IPS-NIHi7 (cell line): ENCODE measurements around the gene DSG2.

Experiments used
- DNase-seq: peaks from one replicate; pipeline ENCODE4 v3.0.0; 2012; ENCODE audit warnings: mixed read lengths; ENCODE audit errors: extremely low spot score

The DSG2 gene

GRCh38 chr18:31590570-31590969 lies 92.6 kb downstream of the DSG2 start:
- DNase-seq = no peak

DNA sequence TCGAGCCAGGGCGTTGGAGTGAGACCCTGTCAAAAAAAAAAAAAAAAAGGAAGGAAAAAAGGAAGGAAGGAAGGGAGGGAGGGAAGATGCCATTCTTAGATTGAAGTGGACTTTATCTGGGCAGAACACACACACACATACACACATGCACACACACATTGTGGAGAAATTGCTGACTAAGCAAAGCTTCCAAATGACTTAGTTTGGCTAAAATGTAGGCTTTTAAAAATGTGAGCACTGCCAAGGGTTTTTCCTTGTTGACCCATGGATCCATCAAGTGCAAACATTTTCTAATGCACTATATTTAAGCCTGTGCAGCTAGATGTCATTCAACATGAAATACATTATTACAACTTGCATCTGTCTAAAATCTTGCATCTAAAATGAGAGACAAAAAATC lies 93.1 kb downstream of the DSG2 start:
- no peak for DNase-seq

GRCh38 chr18:31591628-31592027 lies 93.7 kb downstream of the DSG2 start, which contains the start of gene TTR:
TTR (plus strand) TSS chr18:31591877; CDS start chr18:31591903, 26 bp downstream.
- no peak for DNase-seq

GRCh38 chr18:31592506-31593157 lies 94.7 kb downstream of the DSG2 start:
- DNase-seq = no peak

DNA sequence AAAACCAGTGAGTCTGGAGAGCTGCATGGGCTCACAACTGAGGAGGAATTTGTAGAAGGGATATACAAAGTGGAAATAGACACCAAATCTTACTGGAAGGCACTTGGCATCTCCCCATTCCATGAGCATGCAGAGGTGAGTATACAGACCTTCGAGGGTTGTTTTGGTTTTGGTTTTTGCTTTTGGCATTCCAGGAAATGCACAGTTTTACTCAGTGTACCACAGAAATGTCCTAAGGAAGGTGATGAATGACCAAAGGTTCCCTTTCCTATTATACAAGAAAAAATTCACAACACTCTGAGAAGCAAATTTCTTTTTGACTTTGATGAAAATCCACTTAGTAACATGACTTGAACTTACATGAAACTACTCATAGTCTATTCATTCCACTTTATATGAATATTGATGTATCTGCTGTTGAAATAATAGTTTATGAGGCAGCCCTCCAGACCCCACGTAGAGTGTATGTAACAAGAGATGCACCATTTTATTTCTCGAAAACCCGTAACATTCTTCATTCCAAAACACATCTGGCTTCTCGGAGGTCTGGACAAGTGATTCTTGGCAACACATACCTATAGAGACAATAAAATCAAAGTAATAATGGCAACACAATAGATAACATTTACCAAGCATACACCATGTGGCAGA lies 97.3 kb downstream of the DSG2 start:
- no peak for DNase-seq

DNA sequence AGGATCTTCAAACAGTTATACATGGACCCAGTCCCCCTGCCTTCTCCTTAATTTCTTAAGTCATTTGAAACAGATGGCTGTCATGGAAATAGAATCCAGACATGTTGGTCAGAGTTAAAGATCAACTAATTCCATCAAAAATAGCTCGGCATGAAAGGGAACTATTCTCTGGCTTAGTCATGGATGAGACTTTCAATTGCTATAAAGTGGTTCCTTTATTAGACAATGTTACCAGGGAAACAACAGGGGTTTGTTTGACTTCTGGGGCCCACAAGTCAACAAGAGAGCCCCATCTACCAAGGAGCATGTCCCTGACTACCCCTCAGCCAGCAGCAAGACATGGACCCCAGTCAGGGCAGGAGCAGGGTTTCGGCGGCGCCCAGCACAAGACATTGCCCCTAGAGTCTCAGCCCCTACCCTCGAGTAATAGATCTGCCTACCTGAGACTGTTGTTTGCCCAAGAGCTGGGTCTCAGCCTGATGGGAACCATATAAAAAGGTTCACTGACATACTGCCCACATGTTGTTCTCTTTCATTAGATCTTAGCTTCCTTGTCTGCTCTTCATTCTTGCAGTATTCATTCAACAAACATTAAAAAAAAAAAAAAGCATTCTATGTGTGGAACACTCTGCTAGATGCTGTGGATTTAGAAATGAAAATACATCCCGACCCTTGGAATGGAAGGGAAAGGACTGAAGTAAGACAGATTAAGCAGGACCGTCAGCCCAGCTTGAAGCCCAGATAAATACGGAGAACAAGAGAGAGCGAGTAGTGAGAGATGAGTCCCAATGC lies 98.3 kb downstream of the DSG2 start:
- DNase-seq = no peak

- no peak for DNase-seq
These were observed 100.2 kb downstream of the DSG2 start for GRCh38 chr18:31598021-31598805.
